WI38 (cell line): ENCODE data around the gene TNFSF8.

Experiments used
- H3K4me3 ChIP-seq: 2 replicates; pipeline ENCODE4 v1.5.1; 2011; ENCODE audit warnings: low read depth, mild to moderate bottlenecking, control low read depth, low read length
- CTCF ChIP-seq: IDR thresholded peaks from 2 replicates; pipeline ENCODE4 v1.5.1; 2012; ENCODE audit warnings: low read depth, mild to moderate bottlenecking, control low read depth, low read length

Gene TNFSF8

GRCh38 chr9:114913656-114914055 is 16.7 kb downstream of the TNFSF8 start:
- H3K4me3 ChIP-seq: no peak overlapping the region
- no peak for TF ChIP-seq CTCF

GRCh38 chr9:114913217-114913616 is 17.2 kb downstream of the TNFSF8 start:
- TF ChIP-seq CTCF: no peak
- no peak overlapping the region for H3K4me3 ChIP-seq

GRCh38 chr9:114911167-114911821 is 19.1 kb downstream of the TNFSF8 start:
- no peak overlapping the region for H3K4me3 ChIP-seq
- TF ChIP-seq CTCF: peak; percentile 68

GRCh38 chr9:114910541-114910940 is 19.9 kb downstream of the TNFSF8 start:
- H3K4me3 ChIP-seq: no peak overlapping the region
- TF ChIP-seq CTCF: no peak

- TF ChIP-seq CTCF: no peak
- H3K4me3 ChIP-seq: no peak overlapping the region
Measured at GRCh38 chr9:114909661-114910060, 20.7 kb downstream of the TNFSF8 start.

- H3K4me3 ChIP-seq: no peak overlapping the region
- no peak for TF ChIP-seq CTCF
Measured at GRCh38 chr9:114908805-114909448, 21.5 kb downstream of the TNFSF8 start.

- H3K4me3 ChIP-seq: no peak overlapping the region
- no peak for TF ChIP-seq CTCF
Measured at GRCh38 chr9:114908104-114908622, 22.2 kb downstream of the TNFSF8 start.
